ENCODE data around the gene FAM193B. TPM values are rescaled to one million over a fixed set of nuclear protein-coding genes. Genes with fewer than 3 reads are reported as not detected.

The FAM193B gene
- total RNA-seq, 1 donor from 2014 or later: 14.0 TPM

DNA sequence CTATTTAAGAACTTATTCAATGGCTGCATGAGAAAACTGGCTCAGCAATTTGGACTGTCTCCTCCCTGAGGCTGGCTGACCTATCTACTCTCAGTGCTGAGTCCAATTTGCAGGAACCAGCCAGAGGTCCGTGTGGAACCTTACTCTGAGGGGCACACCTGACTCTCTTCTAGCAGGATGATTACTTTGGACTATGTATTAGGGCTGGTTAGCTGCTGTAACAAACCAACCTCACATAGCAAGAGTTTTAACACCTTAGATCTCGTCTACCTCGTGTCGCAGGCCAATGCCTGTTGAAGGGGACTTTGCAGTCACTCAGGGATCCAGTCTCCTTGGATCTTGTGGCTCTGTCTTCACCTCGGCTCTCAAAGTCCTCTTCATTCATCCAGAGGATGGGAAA, 3.4 kb upstream of the FAM193B start:
- TF ChIP-seq, protein P1, sequence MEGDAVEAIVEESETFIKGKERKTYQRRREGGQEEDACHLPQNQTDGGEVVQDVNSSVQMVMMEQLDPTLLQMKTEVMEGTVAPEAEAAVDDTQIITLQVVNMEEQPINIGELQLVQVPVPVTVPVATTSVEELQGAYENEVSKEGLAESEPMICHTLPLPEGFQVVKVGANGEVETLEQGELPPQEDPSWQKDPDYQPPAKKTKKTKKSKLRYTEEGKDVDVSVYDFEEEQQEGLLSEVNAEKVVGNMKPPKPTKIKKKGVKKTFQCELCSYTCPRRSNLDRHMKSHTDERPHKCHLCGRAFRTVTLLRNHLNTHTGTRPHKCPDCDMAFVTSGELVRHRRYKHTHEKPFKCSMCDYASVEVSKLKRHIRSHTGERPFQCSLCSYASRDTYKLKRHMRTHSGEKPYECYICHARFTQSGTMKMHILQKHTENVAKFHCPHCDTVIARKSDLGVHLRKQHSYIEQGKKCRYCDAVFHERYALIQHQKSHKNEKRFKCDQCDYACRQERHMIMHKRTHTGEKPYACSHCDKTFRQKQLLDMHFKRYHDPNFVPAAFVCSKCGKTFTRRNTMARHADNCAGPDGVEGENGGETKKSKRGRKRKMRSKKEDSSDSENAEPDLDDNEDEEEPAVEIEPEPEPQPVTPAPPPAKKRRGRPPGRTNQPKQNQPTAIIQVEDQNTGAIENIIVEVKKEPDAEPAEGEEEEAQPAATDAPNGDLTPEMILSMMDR (IDR thresholded peaks at IDR 0.05; ENCODE audit: insufficient read depth, low read length, severe bottlenecking): no peak
- Histone ChIP-seq H3K36me3 (ENCODE audit: control insufficient read depth, insufficient read depth, low read length) (peaks cover 1% of the 10 kb centered on the region), H3K4me3 (ENCODE audit: low read depth, low read length) (no peak overlapping the region), H3K27me3 (ENCODE audit: control insufficient read depth, insufficient read depth, low read length) (no peaks in the 10 kb centered on the region)
- FAIRE-seq (no peak), DNase-seq (ENCODE audit: low read depth) (no peak)

DNA sequence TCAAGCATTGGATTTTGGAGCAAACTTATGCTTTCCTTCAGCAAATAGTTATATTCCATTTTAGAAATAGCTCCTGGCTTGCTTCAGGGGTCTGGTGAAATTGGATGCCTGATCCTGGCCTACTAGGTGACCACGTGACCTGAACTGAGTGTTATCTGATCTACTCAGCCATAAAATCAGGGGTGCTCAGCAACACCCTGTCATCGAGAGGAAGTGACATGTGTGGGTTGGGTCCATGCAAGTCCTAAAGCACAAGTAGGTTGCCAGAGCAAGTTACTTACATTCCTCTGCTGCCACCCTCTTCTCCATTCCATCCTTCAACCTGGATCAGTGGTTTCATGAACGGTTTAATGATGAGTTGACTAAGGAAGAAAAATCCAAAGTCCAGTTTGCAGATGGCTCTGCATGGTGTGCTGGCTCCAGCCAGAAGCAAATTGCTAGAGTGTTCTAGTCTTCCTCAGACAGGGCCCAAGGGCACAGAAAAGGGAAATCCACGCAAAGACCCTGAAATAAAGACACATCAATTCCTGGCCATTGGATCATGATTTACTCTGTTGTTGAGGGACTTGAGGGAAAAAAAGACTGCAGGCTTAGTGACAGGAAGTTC, 2.8 kb upstream of the FAM193B start:
- FAIRE-seq: no peak
- DNase-seq (ENCODE audit: low read depth): peak; percentile 64
- Histone ChIP-seq H3K4me3 (ENCODE audit: low read depth, low read length) (no peak overlapping the region), H3K27me3 (ENCODE audit: control insufficient read depth, insufficient read depth, low read length) (no peaks in the 10 kb centered on the region), H3K36me3 (ENCODE audit: control insufficient read depth, insufficient read depth, low read length) (peaks cover 1% of the 10 kb centered on the region)
- TF ChIP-seq, protein P1 (IDR thresholded peaks at IDR 0.05; ENCODE audit: insufficient read depth, low read length, severe bottlenecking): no peak

DNA sequence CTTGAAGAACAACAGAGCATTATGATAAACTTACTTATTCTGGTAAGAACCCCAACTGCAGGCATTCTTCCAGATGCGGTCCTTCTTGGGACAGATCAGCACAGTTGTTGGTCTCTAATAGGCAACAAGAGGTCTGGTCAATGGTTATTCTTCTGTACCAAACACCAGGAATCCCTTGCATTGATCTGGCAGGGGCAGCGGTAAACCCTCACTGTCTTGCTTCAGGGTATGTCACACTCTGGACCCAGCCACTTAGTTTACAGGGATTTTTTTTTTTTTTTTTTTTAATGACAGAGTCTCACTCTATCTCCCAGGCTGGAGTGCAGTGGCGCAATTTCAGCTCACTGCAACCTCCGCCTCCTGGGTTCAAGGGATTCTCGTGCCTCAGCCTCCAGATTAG, 1.3 kb upstream of the FAM193B start:
- FAIRE-seq: no peak
- Histone ChIP-seq H3K36me3 (ENCODE audit: control insufficient read depth, insufficient read depth, low read length) (peaks cover 4% of the 10 kb centered on the region), H3K4me3 (ENCODE audit: low read depth, low read length) (no peak overlapping the region), H3K27me3 (ENCODE audit: control insufficient read depth, insufficient read depth, low read length) (no peaks in the 10 kb centered on the region)
- no peak for DNase-seq (ENCODE audit: low read depth)
- TF ChIP-seq, protein P1 (IDR thresholded peaks at IDR 0.05; ENCODE audit: insufficient read depth, low read length, severe bottlenecking): no peak

DNA sequence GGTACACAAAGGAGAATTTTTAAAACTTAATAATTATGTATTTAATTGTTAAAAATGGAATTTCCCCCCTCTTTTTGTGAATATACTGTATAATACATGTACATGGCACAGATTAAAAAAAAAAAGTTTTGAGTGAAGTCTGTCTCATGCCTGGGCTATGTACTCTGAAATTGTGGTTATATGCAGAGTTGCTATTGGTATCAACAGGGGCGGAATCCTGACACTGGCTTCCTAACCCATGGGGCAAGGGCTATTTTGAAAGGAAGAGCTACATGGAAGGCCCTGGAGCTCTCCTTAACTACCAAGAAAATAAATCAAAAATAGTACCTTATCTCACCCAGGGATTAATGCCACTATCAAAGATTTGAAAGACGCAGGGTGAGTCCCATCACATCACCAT, 865 bp upstream of the FAM193B start:
- DNase-seq (ENCODE audit: low read depth): no peak
- no peak overlapping the region for H3K4me3 ChIP-seq (ENCODE audit: low read depth, low read length)
- peaks cover 5% of the 10 kb centered on the region for H3K36me3 ChIP-seq (ENCODE audit: control insufficient read depth, insufficient read depth, low read length)
- no peak for FAIRE-seq
- TF ChIP-seq, protein P1 (IDR thresholded peaks at IDR 0.05; ENCODE audit: insufficient read depth, low read length, severe bottlenecking): no peak
- no peaks in the 10 kb centered on the region for H3K27me3 ChIP-seq (ENCODE audit: control insufficient read depth, insufficient read depth, low read length)

DNA sequence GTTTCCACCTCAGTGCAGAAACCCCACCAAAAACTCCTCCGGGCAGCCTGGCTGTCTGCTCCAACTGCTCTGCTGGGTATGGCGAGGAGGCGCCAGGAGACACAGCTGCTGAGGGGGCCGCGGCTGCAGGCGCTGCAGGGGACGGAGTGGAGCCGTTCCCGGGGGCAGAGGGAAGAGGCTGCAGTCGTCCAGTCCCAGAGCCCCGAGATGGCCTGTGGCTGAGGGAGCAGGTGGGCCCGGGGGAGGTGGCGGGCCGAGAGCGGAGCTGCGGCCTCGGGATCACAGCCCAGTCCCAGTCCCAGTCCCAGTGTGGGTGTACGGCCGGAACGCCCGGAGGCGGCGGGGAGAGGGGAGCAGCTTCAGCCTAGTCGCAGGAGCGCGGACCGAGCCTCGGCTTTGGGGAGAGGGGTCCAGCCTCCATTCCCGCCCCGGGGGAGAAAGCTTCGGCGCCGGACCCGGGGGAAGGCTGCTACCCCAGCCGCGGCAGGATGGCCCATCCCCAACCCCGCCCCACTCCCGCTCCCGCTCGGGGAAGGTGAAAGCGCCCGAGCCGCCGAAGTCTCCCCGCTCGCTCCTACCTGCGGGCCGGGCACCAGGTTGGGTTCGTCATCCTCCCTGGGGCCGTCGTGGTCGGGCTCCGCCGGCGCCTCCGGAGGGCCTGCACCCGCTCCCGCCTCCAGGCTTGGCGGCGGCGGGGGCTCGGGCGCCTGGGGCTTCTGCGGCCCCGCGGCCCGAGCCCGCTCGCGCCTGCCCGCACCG, 513 bp downstream of the FAM193B start:
- TF ChIP-seq, protein P1 (IDR thresholded peaks at IDR 0.05; ENCODE audit: insufficient read depth, low read length, severe bottlenecking): no peak
- DNase-seq (ENCODE audit: low read depth) (no peak), FAIRE-seq (no peak)
- peaks cover 5% of the 10 kb centered on the region for H3K36me3 ChIP-seq (ENCODE audit: control insufficient read depth, insufficient read depth, low read length)
- peak overlapping the region; percentile 82 for H3K4me3 ChIP-seq (ENCODE audit: low read depth, low read length)
- no peaks in the 10 kb centered on the region for H3K27me3 ChIP-seq (ENCODE audit: control insufficient read depth, insufficient read depth, low read length)

Data from bronchial epithelial cell (primary cell).